Ishikawa (cell line): ENCODE results near the gene RALGPS1.

Source experiments
- CEBPB ChIP-seq: IDR thresholded peaks from 2 replicates; pipeline ENCODE4 v1.6.1; 2012
- CREB1 ChIP-seq: IDR thresholded peaks from 2 replicates; pipeline ENCODE4 v1.6.1; 2012; ENCODE audit warnings: low read depth
- EGR1 ChIP-seq: IDR thresholded peaks from 2 replicates; pipeline ENCODE4 v1.6.1; 2012
- EP300 ChIP-seq: IDR thresholded peaks from 2 replicates; pipeline ENCODE4 v1.6.1; 2012; ENCODE audit warnings: borderline replicate concordance
- FOXM1 ChIP-seq: IDR thresholded peaks from 2 replicates; pipeline ENCODE4 v1.6.1; 2012; ENCODE audit warnings: low read depth, borderline replicate concordance
- NFIC ChIP-seq: IDR thresholded peaks from 2 replicates; pipeline ENCODE4 v1.6.1; 2012
- RAD21 ChIP-seq: IDR thresholded peaks from 2 replicates; pipeline ENCODE4 v1.6.1; 2012; ENCODE audit warnings: low read depth
- TAF1 ChIP-seq: IDR thresholded peaks from 2 replicates; pipeline ENCODE4 v1.6.1; 2012; ENCODE audit warnings: low read depth, mild to moderate bottlenecking
- TCF12 ChIP-seq: IDR thresholded peaks from 2 replicates; pipeline ENCODE4 v1.6.1; 2012; ENCODE audit warnings: low read depth
- TEAD4 ChIP-seq: IDR thresholded peaks from 2 replicates; pipeline ENCODE4 v1.6.1; 2012
- YY1 ChIP-seq: IDR thresholded peaks from 2 replicates; pipeline ENCODE4 v1.6.1; 2012; ENCODE audit warnings: low read depth
- ZBTB7A ChIP-seq: IDR thresholded peaks from 2 replicates; pipeline ENCODE4 v1.6.1; 2012; ENCODE audit warnings: low read depth
- TF ChIP-seq, protein P1 (sequence below): IDR thresholded peaks from 2 replicates; pipeline ENCODE4 v1.6.1; 2012; ENCODE audit warnings: low read depth, mild to moderate bottlenecking
- TF ChIP-seq, protein P2 (sequence below): IDR thresholded peaks from 2 replicates; pipeline ENCODE4 v1.6.1; 2012
- TF ChIP-seq, protein P3 (sequence below): IDR thresholded peaks from 2 replicates; pipeline ENCODE4 v1.6.1; 2012

The RALGPS1 gene

DNA sequence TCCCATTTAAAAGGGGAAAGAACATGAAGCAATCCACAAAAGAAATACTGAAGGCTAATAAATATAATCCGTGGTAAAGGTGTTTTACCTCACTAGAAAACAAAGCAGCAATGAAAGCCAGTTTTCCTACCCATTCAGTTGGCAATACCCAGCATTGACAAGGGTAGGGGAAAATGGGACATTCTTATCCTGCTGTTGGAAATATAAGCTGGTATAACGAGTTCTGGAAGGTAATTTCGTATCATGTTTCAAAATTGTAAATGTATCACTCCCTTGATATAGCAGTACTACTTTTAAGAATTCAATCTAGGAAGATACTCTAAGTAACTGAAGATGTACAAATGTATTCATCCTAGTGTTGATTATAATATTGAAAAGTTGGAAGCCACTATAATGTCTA is 22.9 kb upstream of the RALGPS1 start:
- TF ChIP-seq CREB1 (no peak), TCF12 (no peak), EP300 (no peak), CEBPB (no peak), EGR1 (no peak), RAD21 (no peak), YY1 (no peak), NFIC (no peak), ZBTB7A (no peak), TAF1 (no peak), TEAD4 (no peak), FOXM1 (no peak)
- TF ChIP-seq, protein P1, sequence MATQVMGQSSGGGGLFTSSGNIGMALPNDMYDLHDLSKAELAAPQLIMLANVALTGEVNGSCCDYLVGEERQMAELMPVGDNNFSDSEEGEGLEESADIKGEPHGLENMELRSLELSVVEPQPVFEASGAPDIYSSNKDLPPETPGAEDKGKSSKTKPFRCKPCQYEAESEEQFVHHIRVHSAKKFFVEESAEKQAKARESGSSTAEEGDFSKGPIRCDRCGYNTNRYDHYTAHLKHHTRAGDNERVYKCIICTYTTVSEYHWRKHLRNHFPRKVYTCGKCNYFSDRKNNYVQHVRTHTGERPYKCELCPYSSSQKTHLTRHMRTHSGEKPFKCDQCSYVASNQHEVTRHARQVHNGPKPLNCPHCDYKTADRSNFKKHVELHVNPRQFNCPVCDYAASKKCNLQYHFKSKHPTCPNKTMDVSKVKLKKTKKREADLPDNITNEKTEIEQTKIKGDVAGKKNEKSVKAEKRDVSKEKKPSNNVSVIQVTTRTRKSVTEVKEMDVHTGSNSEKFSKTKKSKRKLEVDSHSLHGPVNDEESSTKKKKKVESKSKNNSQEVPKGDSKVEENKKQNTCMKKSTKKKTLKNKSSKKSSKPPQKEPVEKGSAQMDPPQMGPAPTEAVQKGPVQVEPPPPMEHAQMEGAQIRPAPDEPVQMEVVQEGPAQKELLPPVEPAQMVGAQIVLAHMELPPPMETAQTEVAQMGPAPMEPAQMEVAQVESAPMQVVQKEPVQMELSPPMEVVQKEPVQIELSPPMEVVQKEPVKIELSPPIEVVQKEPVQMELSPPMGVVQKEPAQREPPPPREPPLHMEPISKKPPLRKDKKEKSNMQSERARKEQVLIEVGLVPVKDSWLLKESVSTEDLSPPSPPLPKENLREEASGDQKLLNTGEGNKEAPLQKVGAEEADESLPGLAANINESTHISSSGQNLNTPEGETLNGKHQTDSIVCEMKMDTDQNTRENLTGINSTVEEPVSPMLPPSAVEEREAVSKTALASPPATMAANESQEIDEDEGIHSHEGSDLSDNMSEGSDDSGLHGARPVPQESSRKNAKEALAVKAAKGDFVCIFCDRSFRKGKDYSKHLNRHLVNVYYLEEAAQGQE, result no peak
- TF ChIP-seq, protein P2, sequence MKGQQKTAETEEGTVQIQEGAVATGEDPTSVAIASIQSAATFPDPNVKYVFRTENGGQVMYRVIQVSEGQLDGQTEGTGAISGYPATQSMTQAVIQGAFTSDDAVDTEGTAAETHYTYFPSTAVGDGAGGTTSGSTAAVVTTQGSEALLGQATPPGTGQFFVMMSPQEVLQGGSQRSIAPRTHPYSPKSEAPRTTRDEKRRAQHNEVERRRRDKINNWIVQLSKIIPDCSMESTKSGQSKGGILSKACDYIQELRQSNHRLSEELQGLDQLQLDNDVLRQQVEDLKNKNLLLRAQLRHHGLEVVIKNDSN, result no peak
- TF ChIP-seq, protein P3, sequence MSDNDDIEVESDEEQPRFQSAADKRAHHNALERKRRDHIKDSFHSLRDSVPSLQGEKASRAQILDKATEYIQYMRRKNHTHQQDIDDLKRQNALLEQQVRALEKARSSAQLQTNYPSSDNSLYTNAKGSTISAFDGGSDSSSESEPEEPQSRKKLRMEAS, result no peak

GRCh38 chr9:126893079-126893478 is 21.5 kb upstream of the RALGPS1 start:
- TF ChIP-seq RAD21 (peak; percentile 35), ZBTB7A (no peak)

- no peak for TF ChIP-seq FOXM1
- TF ChIP-seq YY1, result no peak
- TF ChIP-seq TCF12, result no peak
- no peak for TF ChIP-seq EP300
- TF ChIP-seq, protein P3, result no peak
- TF ChIP-seq, protein P2, result no peak
- TF ChIP-seq NFIC, result no peak
- no peak for TF ChIP-seq CREB1
- no peak for TF ChIP-seq TAF1
- TF ChIP-seq, protein P1, result no peak
- TF ChIP-seq EGR1, result no peak
- TF ChIP-seq CEBPB, result no peak
- TF ChIP-seq ZBTB7A, result no peak
- no peak for TF ChIP-seq TEAD4
- no peak for TF ChIP-seq RAD21
These were observed 20.5 kb upstream of the RALGPS1 start for GRCh38 chr9:126894052-126894603.

DNA sequence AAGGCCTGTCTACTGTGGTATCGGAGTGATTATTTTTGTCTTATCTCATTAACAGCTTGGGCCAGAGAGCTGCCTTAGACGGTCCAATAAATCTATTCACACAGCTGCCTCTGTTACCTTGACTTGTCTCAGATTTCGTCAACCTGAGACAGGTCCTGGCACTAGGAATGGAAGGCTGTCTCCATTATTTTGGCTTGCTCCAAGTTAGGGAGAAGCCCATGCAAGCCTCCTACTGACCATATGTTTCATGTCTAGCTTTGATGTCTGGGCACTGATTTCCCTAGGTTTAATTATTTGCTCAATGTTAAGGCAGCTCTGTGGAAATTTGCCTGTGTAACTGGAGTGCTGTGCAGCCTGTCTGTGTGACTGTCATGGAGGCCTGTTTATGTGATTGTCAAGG is 12.4 kb upstream of the RALGPS1 start:
- TF ChIP-seq ZBTB7A (no peak), TCF12 (no peak), TEAD4 (no peak), FOXM1 (no peak), CREB1 (no peak), EGR1 (no peak), NFIC (no peak), TAF1 (no peak), YY1 (no peak), RAD21 (no peak), EP300 (no peak), CEBPB (no peak)
- TF ChIP-seq, protein P3, result no peak

- TF ChIP-seq, protein P2, result no peak
- no peak for TF ChIP-seq TAF1
- no peak for TF ChIP-seq TEAD4
- no peak for TF ChIP-seq RAD21
- no peak for TF ChIP-seq CEBPB
- TF ChIP-seq, protein P1, result no peak
- no peak for TF ChIP-seq ZBTB7A
- no peak for TF ChIP-seq NFIC
- TF ChIP-seq, protein P3, result no peak
- no peak for TF ChIP-seq TCF12
- TF ChIP-seq FOXM1, result no peak
- TF ChIP-seq YY1, result no peak
- TF ChIP-seq EP300, result no peak
- TF ChIP-seq CREB1, result no peak
- no peak for TF ChIP-seq EGR1
These were observed 10.0 kb upstream of the RALGPS1 start for GRCh38 chr9:126904586-126904985.
